Retina (tissue), 1 donor: Measurements from ENCODE around the gene OR52E5.

Source experiments
- DNase-seq: peaks from one replicate; pipeline ENCODE4 v3.0.0-alpha.2; 2016

Gene OR52E5

GRCh38 chr11:5937868-5938602 is 45.0 kb downstream of the OR52E5 start:
- DNase-seq, result no peak

- DNase-seq, result no peak
These were observed 45.6 kb downstream of the OR52E5 start for GRCh38 chr11:5938603-5938965.

- DNase-seq, result no peak
These were observed 47.7 kb downstream of the OR52E5 start for GRCh38 chr11:5940748-5941147.

GRCh38 chr11:5941951-5942350 is 48.9 kb downstream of the OR52E5 start, which contains the start of gene OR56A3:
OR56A3 (plus strand) TSS chr11:5942251; CDS start chr11:5947347, 5,096 bp downstream.
- no peak for DNase-seq
